HG03575 (cell line): ENCODE data around the gene VENTX.

ENCODE experiments used
- ATAC-seq: cut with Tn5 transposase; IDR thresholded peaks from one replicate; pipeline ENCODE4 v1.9.1; 2021; ENCODE audit not compliant: unreplicated experiment, insufficient number of reproducible peaks, low FRiP score; ENCODE audit errors: extremely low read depth

The VENTX gene

GRCh38 chr10:133249094-133249780 is 11.6 kb downstream of the VENTX start:
- no peak for ATAC-seq

DNA sequence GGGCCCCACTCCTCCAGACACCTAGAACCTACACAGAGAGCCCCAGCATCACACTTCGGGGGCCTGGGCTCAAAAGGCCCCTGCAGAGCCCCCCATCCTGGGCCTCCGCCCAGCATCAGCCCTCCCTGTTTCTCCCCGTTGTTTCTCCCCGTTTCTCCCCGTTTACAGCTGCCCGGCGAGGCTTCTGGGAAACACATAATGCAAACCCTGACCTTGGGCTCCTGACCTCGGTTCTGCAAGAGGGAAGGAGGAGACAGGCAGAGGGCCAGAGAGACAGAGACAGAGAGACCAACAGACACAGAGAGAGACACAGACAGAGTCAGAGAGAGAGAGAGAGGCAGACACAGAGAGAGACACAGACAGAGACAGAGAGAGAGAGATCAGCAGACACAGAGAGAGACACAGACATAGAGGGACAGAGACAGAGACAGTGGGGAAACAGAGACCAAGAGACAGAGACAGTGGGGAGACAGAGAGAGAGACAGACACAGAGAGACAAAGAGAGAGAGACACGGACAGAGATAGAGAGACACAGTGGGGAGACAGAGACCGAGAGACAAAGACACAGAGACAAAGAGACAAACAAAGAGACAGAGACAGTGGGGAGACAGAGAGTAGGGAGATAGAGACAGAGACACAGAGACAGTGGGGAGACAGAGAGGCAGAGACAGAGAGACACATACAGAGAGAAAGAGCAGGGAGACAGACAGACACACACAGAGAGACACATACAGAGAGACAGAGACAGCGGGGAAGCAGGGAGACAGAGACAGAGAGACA is 12.5 kb downstream of the VENTX start:
- ATAC-seq, result no peak

- ATAC-seq, result no peak
These were observed 13.9 kb downstream of the VENTX start for GRCh38 chr10:133251388-133252222.

- no peak for ATAC-seq
These were observed 14.5 kb downstream of the VENTX start for GRCh38 chr10:133252223-133252552.

- no peak for ATAC-seq
These were observed 15.8 kb downstream of the VENTX start for GRCh38 chr10:133253361-133253955.

DNA sequence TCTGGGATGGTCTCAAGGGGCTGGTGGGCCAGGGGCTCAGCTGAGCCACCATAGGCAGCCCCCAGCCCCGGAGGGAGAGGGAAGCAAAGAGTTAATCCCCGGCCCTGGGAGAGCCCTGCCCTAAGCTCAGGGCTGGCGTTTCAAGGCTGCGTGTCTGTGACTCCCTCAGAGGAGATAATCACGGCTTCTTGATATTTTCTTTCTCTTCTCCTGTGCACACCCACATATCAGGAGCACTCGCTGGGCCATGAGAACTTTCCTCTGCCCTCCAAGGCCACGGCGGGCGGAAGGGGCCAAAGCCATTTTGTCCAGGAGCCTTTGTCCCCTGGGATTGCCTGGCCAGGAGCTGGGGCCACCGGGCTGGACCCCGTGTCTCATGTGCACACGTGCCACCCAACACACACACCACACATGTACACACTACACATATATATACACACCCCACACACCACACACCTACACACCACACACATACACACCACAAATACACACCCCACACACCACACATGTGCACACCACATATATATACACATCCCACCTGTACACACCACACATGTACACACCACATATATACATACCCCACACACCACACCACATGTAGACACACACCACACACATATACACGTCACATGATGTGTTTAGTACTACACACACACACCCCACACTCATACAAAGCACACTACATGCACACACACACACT is 16.9 kb downstream of the VENTX start:
- no peak for ATAC-seq

- no peak for ATAC-seq
These were observed 17.7 kb downstream of the VENTX start for GRCh38 chr10:133255323-133255722.

DNA sequence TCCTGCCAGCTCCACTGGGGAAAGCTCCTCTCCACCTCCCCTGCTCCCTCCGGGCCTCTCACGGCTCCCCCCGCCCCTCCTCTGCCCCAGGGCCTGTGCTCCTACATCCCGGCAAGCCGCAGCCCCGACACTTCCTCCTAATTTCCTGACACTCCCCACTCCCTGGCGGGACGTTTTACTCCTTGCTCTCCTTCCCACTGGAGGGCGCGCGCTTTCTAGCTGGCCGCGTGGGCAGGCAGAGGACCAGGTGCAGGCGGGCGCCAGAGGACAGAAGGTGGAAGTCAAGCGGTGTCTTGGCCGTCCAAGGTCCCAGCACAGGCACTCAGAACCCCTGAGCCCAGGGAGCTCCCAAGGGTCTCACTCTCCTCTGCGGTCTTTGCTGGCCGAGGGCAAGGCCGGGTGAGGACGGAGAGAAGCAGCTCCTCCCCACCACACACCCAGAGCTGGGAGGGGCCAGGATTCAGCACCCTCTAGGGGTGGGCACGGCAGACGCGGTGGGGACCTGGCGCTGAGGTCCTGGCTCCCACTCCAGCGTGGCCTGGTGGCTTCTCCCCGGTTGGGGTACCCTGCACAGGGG is 19.9 kb downstream of the VENTX start:
- ATAC-seq, result no peak

- no peak for ATAC-seq
These were observed 20.6 kb downstream of the VENTX start for GRCh38 chr10:133258066-133258817.

DNA sequence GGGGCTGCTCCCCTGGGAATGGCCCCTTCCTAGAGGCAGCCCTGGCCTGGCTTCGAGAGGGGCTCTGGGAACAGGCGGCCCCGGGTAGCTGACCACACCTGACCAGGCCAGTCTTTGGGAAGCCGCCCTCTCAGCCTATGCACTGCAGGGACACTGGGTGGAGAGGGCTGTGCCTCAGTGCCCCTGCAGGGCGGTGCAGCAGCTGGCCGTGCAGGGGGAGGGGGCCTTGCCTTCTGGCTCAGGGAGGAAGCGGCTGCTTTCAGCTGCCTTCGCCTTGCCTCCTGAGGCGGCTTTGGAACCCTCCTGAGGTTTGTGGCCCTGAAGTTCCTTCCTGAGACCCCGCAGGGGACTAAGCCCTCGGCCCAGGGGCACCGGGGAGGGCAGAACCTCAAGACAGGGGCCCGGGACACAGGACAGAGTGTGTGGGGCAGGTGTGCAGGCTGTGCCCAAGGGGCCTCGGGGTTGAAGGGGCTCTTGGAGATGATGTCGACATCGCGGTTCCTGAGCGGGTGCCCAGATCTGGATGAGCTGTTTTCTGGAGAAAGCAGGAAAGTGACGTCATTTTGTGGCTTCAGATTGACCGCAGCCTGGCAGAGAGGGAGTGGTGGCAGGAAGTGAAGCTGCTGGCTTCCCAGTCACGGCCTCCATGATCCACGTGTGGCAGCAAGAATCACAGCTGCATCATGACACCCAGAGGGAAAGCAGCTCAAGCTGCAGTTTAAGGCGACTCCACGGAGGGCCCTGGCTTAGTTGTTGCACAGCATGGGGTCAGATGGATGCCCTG is 21.4 kb downstream of the VENTX start:
- ATAC-seq, result no peak

DNA sequence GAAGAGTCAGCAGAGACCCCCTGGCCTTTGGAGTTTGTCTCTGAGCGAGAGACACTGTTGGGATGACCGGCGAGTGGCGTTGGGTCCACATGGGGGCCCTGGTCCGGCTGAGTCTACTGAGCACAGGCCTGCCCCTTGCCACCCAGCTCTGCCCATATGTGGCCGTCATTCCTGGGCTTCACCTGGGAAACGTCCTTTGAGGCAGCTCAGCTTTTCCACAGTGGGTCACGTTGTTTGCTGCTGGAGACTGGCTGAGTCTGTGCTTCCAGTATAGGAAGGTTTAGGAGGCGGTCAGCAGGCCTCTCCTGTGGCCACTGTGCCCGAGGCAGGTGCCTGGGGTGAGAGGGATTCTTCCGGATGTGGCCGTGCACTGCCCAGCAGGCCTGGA is 21.9 kb downstream of the VENTX start:
- ATAC-seq, result no peak

DNA sequence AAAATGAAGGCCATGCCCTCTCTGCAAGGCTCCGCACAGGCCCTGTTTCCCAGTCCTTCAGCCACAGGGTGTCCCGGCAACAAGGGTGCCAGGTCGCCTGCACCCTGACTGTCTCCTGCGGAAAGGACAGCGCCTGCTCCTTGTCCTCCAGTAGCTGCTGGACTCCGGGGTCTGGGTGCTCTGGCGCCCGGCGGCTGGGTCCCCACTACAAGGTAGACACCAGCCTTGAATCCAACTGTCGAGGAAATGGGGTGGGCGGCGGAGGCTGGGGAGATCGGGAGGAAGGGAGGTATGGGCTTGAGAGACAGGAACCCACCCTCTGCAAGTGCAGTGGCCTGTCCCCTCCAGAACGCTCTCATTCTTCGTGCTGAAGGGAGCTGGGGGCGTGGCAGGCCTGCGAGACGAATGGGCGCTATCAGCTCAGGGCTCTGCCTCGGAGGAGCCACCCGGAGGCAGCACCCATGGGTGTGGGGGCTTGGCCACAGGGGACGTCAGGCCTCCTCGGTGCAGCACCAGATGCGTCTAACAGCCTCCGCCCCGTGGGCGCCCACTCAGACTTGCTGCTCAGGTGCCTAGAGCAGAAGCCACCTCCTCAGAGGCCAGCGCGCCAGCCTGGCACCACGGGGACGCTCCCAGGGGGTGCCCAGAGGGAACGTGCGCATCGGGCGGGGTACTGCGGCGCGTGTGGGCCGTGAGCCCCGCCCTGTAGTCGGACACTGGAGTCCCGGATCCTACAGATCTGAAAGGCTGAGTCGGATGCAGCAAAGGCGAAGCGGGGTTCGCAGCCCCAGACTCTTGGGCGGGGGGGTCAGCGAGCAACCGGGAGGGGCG is 23.5 kb downstream of the VENTX start:
- ATAC-seq, result no peak

GRCh38 chr10:133261726-133262325 is 24.2 kb downstream of the VENTX start:
- no peak for ATAC-seq

DNA sequence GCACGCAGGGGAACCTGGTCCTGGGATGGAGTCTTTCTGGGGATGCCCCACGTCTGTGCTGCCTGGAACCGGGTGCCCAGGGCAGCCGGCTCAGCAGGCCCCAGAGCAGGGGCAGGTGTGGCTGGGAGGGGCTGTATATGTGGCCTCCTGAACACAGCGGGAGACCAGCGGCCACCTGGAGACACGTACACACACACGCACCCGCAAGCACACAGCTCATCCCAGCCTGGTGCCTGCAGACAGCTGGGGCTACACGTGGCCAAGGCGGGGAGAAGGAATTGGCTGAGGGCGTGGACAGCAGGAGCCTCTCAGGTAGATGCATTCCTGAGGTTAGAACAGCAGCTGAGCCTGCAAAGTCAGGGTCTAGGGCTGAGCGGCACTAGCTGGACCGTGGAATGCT is 25.0 kb downstream of the VENTX start:
- ATAC-seq, result no peak

DNA sequence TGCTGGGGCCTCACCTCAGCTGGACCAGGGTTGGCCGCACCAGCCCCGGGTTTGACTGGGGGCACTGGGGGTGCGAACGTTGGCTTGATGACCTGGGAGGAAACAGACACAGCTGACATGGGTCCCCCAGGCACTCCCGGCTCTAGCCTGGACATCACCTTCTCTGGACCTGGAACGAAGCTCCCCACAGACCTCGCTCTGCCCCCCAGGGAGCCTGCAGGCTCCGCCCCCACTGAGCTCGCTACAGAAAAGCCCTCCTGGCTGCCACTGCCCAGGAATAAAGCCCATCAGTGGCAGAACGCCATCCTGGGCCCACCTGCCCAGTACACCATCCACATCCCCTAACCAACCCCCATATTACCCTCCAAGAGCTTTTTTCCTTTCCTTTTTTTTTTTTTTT is 26.0 kb downstream of the VENTX start:
- ATAC-seq, result no peak

- ATAC-seq, result no peak
These were observed 26.8 kb downstream of the VENTX start for GRCh38 chr10:133264461-133264860.
